Stimulated activated CD8-positive, alpha-beta memory T cell treated with anti-CD3 and anti-CD28 coated beads, Interleukin-7, amount 100 ng/mL, for 4 hours (primary cell): Measurements from ENCODE around the gene EDEM2.
"Not testable (repeated sequence)": the region's sequence is repeated elsewhere in the genome, so short reads cannot be mapped to it uniquely, and the experiment has no call there.

ENCODE experiments used
- DNase-seq, 2 donors: peaks; one replicate each; pipeline ENCODE4 v3.0.0-alpha.2; 2020; ENCODE audit warnings: low read depth in 2 of 2

EDEM2 gene, protein sequence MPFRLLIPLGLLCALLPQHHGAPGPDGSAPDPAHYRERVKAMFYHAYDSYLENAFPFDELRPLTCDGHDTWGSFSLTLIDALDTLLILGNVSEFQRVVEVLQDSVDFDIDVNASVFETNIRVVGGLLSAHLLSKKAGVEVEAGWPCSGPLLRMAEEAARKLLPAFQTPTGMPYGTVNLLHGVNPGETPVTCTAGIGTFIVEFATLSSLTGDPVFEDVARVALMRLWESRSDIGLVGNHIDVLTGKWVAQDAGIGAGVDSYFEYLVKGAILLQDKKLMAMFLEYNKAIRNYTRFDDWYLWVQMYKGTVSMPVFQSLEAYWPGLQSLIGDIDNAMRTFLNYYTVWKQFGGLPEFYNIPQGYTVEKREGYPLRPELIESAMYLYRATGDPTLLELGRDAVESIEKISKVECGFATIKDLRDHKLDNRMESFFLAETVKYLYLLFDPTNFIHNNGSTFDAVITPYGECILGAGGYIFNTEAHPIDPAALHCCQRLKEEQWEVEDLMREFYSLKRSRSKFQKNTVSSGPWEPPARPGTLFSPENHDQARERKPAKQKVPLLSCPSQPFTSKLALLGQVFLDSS

GRCh38 chr20:35146920-35147574, at the start of gene EDEM2:
TSS of gene EDEM2 (minus strand) at chr20:35147336. CDS start at chr20:35147258, 78 bp downstream.
- DNase-seq = peak; percentile 89 to 90

DNA sequence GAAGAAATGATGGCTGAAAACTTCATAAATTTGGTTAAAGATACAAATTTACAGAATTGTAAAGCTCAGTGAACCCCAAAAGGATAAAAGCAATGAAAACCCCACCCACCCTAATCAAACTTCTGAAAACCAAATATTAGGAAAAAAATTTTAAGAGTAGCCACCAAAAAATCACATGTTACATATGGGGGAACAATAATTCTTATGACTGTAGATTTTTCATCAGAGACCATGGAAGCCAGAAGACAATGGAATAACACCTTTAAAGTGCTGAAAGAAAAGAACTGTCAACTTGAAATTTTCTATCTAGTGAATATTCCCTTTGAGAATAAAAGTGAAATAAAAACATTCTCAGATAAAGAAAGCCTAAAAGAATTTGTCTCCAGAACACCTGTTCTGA, 49.2 kb upstream of the EDEM2 start:
- DNase-seq = no peak

- not testable (repeated sequence) for DNase-seq
These were observed 46.1 kb upstream of the EDEM2 start for GRCh38 chr20:35193031-35193791.

DNA sequence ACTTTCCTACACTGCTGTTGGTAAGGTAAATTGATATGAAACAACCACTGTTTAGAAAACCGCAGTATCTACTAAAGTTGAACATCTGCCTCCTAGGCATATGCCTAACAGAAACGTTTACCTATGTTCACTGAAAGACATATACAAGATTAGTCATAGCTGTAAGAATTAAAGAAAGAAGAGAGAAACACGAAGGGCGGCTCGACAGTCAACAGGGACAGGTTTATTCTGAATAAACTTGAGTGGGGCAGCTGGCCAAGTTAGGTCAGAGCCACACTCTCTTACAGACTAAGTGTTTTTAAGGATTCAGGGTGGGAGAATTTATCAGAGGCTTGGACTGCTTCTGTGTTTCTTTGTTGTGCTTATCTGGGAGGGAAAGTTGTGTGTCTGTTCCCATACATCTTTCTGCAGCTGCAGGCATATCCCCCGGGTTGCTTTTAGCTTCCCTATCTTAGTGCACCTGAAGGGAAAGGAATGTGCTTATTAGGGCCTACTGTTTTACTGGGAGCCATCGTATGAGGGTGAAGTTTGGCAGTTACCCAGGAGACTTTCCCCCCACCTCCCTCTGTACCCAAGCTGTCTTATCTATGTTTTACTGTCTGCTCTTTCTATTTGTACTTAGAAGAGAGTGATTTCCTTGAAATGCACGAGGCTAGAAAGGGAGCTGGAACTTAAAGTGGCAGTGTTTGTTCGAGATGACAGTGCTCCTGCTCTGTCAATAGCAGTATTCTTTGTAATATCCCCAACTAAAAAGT, 45.2 kb upstream of the EDEM2 start:
- no peak for DNase-seq

DNA sequence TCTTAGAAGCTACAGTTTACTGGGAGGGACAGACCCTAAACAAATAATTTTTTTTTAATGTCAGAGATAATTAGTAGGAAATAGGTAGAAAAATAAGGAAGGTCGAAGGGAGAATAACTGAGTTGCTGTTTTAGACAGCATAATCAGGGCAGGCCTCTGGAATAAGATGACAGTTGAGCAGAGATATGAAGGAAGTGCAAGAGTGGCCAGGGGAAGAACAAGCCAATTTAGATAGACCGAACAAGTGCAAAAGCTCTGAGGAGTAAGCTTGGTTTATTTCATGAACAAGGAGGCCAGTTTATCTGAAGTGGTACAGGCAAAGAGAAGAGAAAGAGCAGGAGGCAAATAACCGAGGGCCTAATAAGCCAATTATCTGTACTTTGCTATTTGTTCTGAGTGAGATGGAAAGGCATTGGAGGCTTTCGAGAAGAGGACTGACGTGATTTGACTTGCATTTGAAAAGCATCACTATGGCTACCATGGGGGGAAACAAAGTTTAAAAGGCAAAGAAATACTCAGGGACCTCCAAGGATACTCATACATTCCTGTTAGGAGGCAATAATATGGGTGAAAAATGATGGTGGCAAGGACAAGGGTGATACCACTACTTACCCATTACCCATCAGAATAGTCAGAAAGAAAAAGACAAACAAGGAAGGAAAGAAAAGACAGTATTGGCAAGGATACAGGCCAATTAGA, 44.4 kb upstream of the EDEM2 start:
- DNase-seq = no peak

GRCh38 chr20:35190556-35190955, 43.4 kb upstream of the EDEM2 start:
- DNase-seq = no peak

DNA sequence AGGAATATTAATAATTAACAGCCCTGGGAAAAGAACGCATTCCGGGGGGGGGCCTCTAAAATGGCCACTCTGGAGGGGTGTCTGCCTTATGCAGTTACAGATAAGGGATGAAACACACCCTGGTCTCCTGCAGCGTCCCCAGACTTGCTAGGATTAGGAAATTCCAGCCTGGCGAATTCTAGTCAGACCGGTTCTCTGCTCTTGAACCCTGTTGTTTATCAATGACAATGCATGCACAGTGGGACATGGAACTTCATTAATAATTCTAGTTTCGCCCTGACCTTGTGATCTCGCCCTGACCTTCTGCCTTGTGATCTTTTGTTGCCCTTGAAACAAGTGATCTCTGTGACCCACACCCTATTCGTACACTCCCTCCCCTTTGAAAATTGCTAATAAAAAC, 42.1 kb upstream of the EDEM2 start:
- DNase-seq = not testable (repeated sequence)

GRCh38 chr20:35187584-35188190, 40.6 kb upstream of the EDEM2 start:
- DNase-seq = no peak

- not testable (repeated sequence) for DNase-seq
These were observed 39.7 kb upstream of the EDEM2 start for GRCh38 chr20:35186691-35187289.

GRCh38 chr20:35181731-35182130, 34.6 kb upstream of the EDEM2 start:
- no peak for DNase-seq

GRCh38 chr20:35180266-35180665, 33.1 kb upstream of the EDEM2 start:
- DNase-seq = no peak

DNA sequence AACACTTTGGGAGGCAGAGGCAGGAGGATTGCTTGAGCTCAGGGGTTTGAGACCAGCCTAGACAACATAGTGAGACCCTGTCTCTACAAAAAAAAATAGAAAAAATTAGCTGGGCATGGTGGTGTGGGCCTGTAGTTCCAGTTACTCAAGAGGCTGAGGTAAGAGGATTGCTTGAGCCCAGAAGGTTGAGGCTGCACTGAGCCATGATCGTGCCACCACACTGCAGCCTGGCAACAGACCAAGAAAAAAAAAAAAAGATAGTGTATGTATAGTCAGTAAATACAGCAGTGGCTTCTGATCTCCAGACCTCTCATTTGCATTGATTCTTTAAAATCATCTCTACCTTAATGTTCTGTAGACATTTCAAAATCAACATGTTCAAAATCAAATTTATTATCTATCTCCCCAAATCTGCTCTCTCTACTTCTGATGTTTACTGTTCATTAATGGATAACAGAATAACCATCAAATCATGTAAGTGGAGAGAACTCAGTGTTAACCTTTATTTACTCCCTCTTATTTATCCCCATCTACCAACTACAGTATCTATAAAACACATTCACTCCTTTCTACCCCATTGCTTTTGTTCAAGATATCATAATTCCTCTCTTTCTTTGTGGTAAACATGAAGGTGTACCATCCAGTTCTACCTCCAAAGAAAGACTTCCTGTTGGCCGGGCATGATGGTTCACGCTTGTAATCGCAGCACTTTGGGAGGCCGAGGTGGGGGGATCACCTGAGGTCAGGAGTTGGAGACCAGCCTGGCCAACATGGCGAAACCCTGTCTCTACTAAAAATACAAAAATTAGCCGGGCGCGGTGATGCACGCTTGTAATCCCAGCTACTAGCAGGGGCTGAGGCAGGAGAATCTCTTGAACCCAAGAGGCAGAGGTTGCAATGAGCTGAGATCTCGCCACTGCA, 32.4 kb upstream of the EDEM2 start:
- no peak for DNase-seq

GRCh38 chr20:35176132-35176531, 29.0 kb upstream of the EDEM2 start:
- no peak for DNase-seq

DNA sequence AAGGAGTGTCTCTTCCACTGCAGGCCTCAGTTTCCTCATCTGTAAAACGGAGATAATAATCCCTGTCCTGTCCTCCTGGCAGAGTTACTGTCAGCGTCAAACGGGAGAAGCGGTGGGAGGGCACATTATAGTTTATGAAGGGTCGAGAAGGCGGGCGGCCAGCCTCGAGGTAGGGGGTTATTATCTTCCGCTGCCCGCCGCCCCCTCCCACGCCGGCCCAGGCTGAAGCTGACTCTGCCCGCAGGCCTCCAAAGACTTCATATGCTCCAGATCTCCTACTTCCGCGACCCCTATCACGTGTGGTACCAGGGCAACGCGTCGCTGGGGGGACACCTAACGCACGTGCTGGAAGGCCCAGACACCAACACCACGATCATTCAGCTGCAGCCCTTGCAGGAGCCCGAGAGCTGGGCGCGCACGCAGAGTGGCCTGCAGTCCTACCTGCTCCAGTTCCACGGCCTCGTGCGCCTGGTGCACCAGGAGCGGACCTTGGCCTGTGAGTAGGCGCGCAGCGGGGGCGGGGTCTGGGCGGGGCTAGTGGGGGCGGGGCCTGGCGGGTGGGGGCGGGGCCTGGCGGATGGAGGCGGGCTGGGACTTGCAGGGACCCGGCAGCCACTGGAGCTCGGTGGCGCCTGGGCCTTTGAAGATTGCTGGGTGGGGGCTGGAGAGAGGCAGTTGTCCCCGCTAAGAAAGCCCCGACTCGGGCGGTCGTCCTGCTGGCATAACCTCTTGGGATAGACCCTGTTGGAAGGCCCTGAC, 27.5 kb upstream of the EDEM2 start:
- no peak for DNase-seq

DNA sequence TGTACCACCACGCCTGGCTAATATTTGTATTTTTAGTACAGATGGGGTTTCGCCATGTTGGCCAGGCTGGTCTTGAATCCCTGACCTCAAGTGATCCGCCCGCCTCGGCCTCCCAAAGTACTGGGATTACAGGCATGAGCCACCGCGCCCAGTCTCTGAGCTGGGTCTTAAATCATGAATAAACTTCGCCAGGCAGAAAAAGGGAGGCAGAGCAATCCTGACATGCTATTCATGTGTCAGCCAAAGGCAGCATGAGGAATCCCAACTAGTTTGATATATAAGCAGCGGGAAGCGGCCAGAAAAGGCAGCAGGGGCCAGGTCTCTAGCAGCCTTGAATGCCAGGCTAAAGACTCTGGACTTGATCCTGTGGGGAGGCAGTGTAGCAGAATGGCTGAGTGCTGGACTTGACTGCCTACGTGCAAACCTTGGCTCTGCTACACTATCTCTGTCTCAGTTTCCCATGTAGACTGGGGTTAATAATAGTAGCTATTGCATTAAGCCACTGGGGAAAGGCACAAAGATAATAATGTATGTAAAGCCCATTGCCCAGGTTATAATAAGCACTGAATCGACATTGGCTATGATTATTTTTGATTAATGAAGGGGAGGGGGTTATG, 26.5 kb upstream of the EDEM2 start:
- DNase-seq = no peak

DNA sequence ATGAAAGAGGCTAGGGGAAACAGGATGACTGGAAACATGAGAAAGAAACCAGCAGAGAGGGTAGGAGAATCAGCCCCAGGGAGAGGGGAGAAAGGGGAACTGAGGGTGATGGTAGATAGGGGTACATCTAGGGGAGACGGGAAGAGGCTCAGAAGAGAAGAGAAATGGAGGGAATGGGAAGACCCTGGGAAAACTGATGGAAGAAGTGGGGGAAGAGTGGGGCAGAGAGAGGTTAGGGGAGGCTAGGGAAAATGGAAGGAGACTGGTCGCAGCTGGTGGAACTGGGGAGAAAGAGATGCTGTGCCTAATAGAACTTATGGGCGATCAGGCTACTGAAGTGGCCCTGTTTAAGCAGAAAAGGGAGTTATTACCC, 25.3 kb upstream of the EDEM2 start:
- no peak for DNase-seq

DNA sequence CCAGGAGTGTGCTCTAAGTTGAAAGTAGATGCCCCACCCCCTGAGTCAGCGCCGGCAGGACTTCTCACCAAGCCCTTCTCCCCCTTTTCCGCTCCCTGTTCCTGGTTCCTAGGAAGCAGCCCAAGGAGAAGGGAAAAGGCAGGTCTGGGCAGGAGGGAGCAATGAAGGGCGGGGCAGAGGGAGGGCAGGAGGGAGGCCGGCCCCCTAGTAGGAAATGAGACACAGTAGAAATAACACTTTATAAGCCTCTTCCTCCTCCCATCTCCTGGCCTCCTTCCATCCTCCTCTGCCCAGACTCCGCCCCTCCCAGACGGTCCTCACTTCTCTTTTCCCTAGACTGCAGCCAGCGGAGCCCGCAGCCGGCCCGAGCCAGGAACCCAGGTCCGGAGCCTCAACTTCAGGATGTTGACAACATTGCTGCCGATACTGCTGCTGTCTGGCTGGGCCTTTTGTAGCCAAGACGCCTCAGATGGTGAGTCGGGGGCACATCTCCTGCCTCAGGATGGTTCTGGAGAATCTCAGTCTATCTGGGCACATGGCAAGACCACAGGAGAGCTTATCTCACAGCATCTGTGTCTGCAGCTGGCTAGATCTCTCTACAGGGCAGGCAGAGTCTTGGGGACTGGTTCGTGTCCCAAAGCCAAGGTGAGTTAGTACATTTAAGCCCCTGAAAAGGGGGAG, 24.8 kb upstream of the EDEM2 start, which contains the start of gene PROCR:
Gene PROCR, plus strand, starts transcription at position 320 of the 681 bp plus-strand sequence. Its CDS starts 83 bp downstream, at position 403.
- DNase-seq = no peak
